Parathyroid adenoma (tissue), 2 donors: Measurements from ENCODE around the gene GRAMD1B.

Experiments used
- H2AFZ ChIP-seq: fragments of 300-600 bp; sonication (generic); one replicate; pipeline ENCODE4 v1.7.0; 2017; ENCODE audit warnings: antibody characterized with exemption, mild to moderate bottlenecking
- H3K27ac ChIP-seq: fragments of 300-600 bp; sonication (generic); one replicate; pipeline ENCODE4 v1.7.0; 2017
- H3K27me3 ChIP-seq: fragments of 300-600 bp; sonication (generic); one replicate; pipeline ENCODE4 v1.7.0; 2017; ENCODE audit warnings: low read length; ENCODE audit not compliant: control insufficient read depth, insufficient read depth
- H3K36me3 ChIP-seq: fragments of 300-600 bp; sonication (generic); one replicate; pipeline ENCODE4 v1.7.0; 2017; ENCODE audit warnings: low read length; ENCODE audit not compliant: control insufficient read depth, insufficient read depth
- H3K4me1 ChIP-seq: fragments of 300-600 bp; sonication (generic); one replicate; pipeline ENCODE4 v1.7.0; 2017; ENCODE audit warnings: control low read depth
- H3K4me2 ChIP-seq: fragments of 300-600 bp; sonication (generic); one replicate; pipeline ENCODE4 v1.7.0; 2017; ENCODE audit warnings: low read length
- H3K4me3 ChIP-seq: fragments of 300-600 bp; sonication (generic); one replicate; pipeline ENCODE4 v1.7.0; 2017; ENCODE audit warnings: low read depth, low read length
- H3K79me2 ChIP-seq: fragments of 300-600 bp; sonication (generic); one replicate; pipeline ENCODE4 v1.7.0; 2017; ENCODE audit warnings: control low read depth
- H3K9ac ChIP-seq: fragments of 300-600 bp; sonication (generic); one replicate; pipeline ENCODE4 v1.7.0; 2017; ENCODE audit warnings: mild to moderate bottlenecking
- H3K9me3 ChIP-seq: fragments of 300-600 bp; sonication (generic); one replicate; pipeline ENCODE4 v1.7.0; 2017; ENCODE audit warnings: low read length; ENCODE audit not compliant: control insufficient read depth
- CTCF ChIP-seq: fragments of 300-600 bp; sonication (generic); IDR thresholded peaks from one replicate; pipeline ENCODE4 v1.7.0; 2017; ENCODE audit warnings: antibody characterized with exemption, mild to moderate bottlenecking
- donor health status: primary hyperparathyroidism.

Gene GRAMD1B

GRCh38 chr11:123601743-123602142 is 171.7 kb downstream of the GRAMD1B start:
- Histone ChIP-seq H3K27me3 (no peaks in the 10 kb centered on the region), H3K79me2 (no peaks in the 10 kb centered on the region), H3K9ac (no peak overlapping the region), H3K9me3 (no peaks in the 10 kb centered on the region), H3K36me3 (no peaks in the 10 kb centered on the region), H3K4me2 (no peak overlapping the region), H3K4me3 (no peak overlapping the region), H2AFZ (no peak overlapping the region), H3K27ac (no peak overlapping the region), H3K4me1 (no peaks in the 10 kb centered on the region)
- TF ChIP-seq CTCF: no peak

- Histone ChIP-seq H3K4me3 (no peak overlapping the region), H3K9me3 (no peaks in the 10 kb centered on the region), H3K9ac (no peak overlapping the region), H3K36me3 (no peaks in the 10 kb centered on the region), H3K27ac (no peak overlapping the region), H3K27me3 (no peaks in the 10 kb centered on the region), H3K4me2 (no peak overlapping the region), H3K79me2 (no peaks in the 10 kb centered on the region), H3K4me1 (no peaks in the 10 kb centered on the region), H2AFZ (no peak overlapping the region)
- no peak for TF ChIP-seq CTCF
These were observed 173.6 kb downstream of the GRAMD1B start for GRCh38 chr11:123603666-123604065.

GRCh38 chr11:123607781-123608180 is 177.7 kb downstream of the GRAMD1B start:
- Histone ChIP-seq H3K27me3 (no peaks in the 10 kb centered on the region), H3K9ac (no peak overlapping the region), H3K9me3 (no peaks in the 10 kb centered on the region), H3K36me3 (no peaks in the 10 kb centered on the region), H3K4me1 (no peaks in the 10 kb centered on the region), H3K4me3 (no peak overlapping the region), H2AFZ (no peak overlapping the region), H3K4me2 (no peak overlapping the region), H3K79me2 (no peaks in the 10 kb centered on the region), H3K27ac (no peak overlapping the region)
- TF ChIP-seq CTCF: no peak

GRCh38 chr11:123608371-123608770 is 178.3 kb downstream of the GRAMD1B start:
- Histone ChIP-seq H3K9ac (no peak overlapping the region), H3K79me2 (no peaks in the 10 kb centered on the region), H3K4me1 (no peaks in the 10 kb centered on the region), H3K4me2 (no peak overlapping the region), H3K27me3 (no peaks in the 10 kb centered on the region), H3K36me3 (no peaks in the 10 kb centered on the region), H3K27ac (no peak overlapping the region), H3K9me3 (no peaks in the 10 kb centered on the region), H2AFZ (no peak overlapping the region), H3K4me3 (no peak overlapping the region)
- TF ChIP-seq CTCF: no peak

- TF ChIP-seq CTCF: no peak
- H3K36me3 ChIP-seq: no peaks in the 10 kb centered on the region
- H3K4me3 ChIP-seq: no peak overlapping the region
- H3K4me1 ChIP-seq: no peaks in the 10 kb centered on the region
- no peaks in the 10 kb centered on the region for H3K79me2 ChIP-seq
- H3K9me3 ChIP-seq: no peaks in the 10 kb centered on the region
- H2AFZ ChIP-seq: no peak overlapping the region
- H3K27ac ChIP-seq: no peak overlapping the region
- H3K4me2 ChIP-seq: no peak overlapping the region
- H3K9ac ChIP-seq: no peak overlapping the region
- H3K27me3 ChIP-seq: no peaks in the 10 kb centered on the region
These were observed 178.9 kb downstream of the GRAMD1B start for GRCh38 chr11:123608945-123609344.
